Endodermal cell (in vitro differentiated cells): Measurements from ENCODE around the gene USP48. TPM values are rescaled to one million over a fixed set of nuclear protein-coding genes. Genes with fewer than 3 reads are reported as not detected.

Experiments
- DNase-seq: peaks from one replicate; pipeline ENCODE4 v3.0.0-alpha.2; 2017
- H3K27ac ChIP-seq: 2 replicates; pipeline ENCODE4 v1.5.1; 2013; ENCODE audit warnings: mild to moderate bottlenecking, low read depth, low read length, moderate library complexity
- H3K27me3 ChIP-seq: 2 replicates; pipeline ENCODE4 v1.6.1; 2013; ENCODE audit warnings: mild to moderate bottlenecking, low read length, moderate library complexity; ENCODE audit not compliant: insufficient read depth, control insufficient read depth, poor library complexity, severe bottlenecking
- H3K36me3 ChIP-seq: 2 replicates; pipeline ENCODE4 v1.7.0; 2013; ENCODE audit warnings: mild to moderate bottlenecking, low read length, moderate library complexity; ENCODE audit not compliant: control insufficient read depth, insufficient read depth
- H3K4me1 ChIP-seq: one replicate; pipeline ENCODE4 v1.7.0; 2013; ENCODE audit warnings: low read length; ENCODE audit not compliant: control insufficient read depth, insufficient read depth
- H3K4me3 ChIP-seq: 2 replicates; pipeline ENCODE4 v1.5.1; 2013; ENCODE audit warnings: mild to moderate bottlenecking, low read length, moderate library complexity
- H3K9ac ChIP-seq: 2 replicates; pipeline ENCODE4 v1.6.1; 2013; ENCODE audit warnings: mild to moderate bottlenecking, low read length, moderate library complexity; ENCODE audit not compliant: poor library complexity, severe bottlenecking; ENCODE audit errors: extremely low read depth
- H3K9me3 ChIP-seq: 2 replicates; pipeline ENCODE4 v1.6.1; 2013; ENCODE audit warnings: mild to moderate bottlenecking, low read length, moderate library complexity; ENCODE audit not compliant: control insufficient read depth
- H3K27ac Mint-ChIP-seq: 2 replicates; pipeline ENCODE4 v1.8.0; 2020; ENCODE audit warnings: mixed read lengths
- H3K27me3 Mint-ChIP-seq: 2 replicates; pipeline ENCODE4 v1.8.0; 2021; ENCODE audit warnings: mild to moderate bottlenecking, mixed read lengths; ENCODE audit not compliant: insufficient read depth
- H3K36me3 Mint-ChIP-seq: 2 replicates; pipeline ENCODE4 v1.8.0; 2020; ENCODE audit warnings: low read depth, mixed read lengths
- H3K4me1 Mint-ChIP-seq: 2 replicates; pipeline ENCODE4 v1.8.0; 2020; ENCODE audit warnings: mixed read lengths
- H3K4me3 Mint-ChIP-seq: 2 replicates; pipeline ENCODE4 v1.8.0; 2020; ENCODE audit warnings: mild to moderate bottlenecking, moderate library complexity, mixed read lengths
- H3K9me3 Mint-ChIP-seq: 2 replicates; pipeline ENCODE4 v1.8.0; 2020; ENCODE audit warnings: mild to moderate bottlenecking, mixed read lengths
- WGBS, 2 experiments: methylation state at CpG; one replicate each; pipeline versions ENCODE4 v1.1.5 to v1.1.7; 2013; ENCODE audit warnings: missing lambda C conversion rate in 2 of 2, mixed read lengths in 1 of 2; ENCODE audit not compliant: insufficient coverage in 1 of 2, insufficient read length in 1 of 2; 5-methylcytosine and 5-hydroxymethylcytosine counted together
- total RNA-seq, 2 donors: library from RNA; stranded (reverse); fragmentation: NEBNext Ultra II Directional in 1 of 2; extraction: Animal tissue kit (Norgen Biotek cat#: 25700) in 1 of 2; gene quantifications; 2 replicates in 1 of 2; 3 replicates in 1 of 2; pipeline ENCODE4 v1.2.1, GENCODE V29; 2021
- TF ChIP-seq, protein P1 (sequence below): fragments of 200-600 bp; sonication (generic); conservative IDR thresholded peaks from 2 replicates; pipeline ENCODE4 v1.5.0; 2021; ENCODE audit warnings: antibody characterized with exemption, mild to moderate bottlenecking

The USP48 gene
- total RNA-seq, 2 donors from 2014 or later = 73.8 to 78.6 TPM

DNA sequence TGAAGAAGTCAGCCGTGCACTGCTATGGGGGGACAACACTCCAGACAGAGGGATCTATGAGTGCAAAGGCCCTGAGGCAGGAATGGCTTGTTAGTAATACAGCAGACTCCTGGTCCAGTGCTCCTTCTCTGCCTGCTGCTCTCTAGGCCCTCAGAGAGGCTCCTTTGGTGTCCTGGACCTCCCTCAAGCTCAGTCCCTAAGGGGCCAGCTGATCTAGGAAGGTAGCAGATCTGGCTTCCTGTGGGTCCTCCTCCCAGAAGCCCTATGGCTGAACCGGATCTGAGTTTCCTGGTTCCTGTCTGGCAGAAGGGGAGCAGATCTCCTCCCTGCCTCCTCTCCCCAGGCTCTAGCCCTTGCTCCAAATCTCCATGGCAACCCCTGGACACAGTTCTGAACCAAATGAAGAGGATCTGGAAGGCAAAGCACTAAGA is 28.9 kb upstream of the USP48 start, which contains the start of gene LDLRAD2:
Gene LDLRAD2 (plus strand): TSS at position 391 of the 431 bp plus-strand sequence. CDS start 187 bp downstream, outside the sequence.
- Histone ChIP-seq H3K36me3 (no peaks in the 10 kb centered on the region), H3K27ac (no peak within 1 kb of the TSS), H3K27me3 (no peaks in the 10 kb centered on the region), H3K4me1 (no peaks in the 10 kb centered on the region), H3K9me3 (no peaks in the 10 kb centered on the region), H3K4me3 (no peak within 1 kb of the TSS), H3K9ac (no peak within 1 kb of the TSS)
- H3K36me3 Mint-ChIP-seq = no peaks in the 10 kb centered on the region
- no peak within 1 kb of the TSS for H3K4me3 Mint-ChIP-seq
- H3K9me3 Mint-ChIP-seq = no peaks in the 10 kb centered on the region
- WGBS, 2 experiments = 86 to 100% methylated on average over 2 of the region's 2 CpGs
- H3K27ac Mint-ChIP-seq = no peak within 1 kb of the TSS
- DNase-seq = peak; percentile 45
- TF ChIP-seq, protein P1, sequence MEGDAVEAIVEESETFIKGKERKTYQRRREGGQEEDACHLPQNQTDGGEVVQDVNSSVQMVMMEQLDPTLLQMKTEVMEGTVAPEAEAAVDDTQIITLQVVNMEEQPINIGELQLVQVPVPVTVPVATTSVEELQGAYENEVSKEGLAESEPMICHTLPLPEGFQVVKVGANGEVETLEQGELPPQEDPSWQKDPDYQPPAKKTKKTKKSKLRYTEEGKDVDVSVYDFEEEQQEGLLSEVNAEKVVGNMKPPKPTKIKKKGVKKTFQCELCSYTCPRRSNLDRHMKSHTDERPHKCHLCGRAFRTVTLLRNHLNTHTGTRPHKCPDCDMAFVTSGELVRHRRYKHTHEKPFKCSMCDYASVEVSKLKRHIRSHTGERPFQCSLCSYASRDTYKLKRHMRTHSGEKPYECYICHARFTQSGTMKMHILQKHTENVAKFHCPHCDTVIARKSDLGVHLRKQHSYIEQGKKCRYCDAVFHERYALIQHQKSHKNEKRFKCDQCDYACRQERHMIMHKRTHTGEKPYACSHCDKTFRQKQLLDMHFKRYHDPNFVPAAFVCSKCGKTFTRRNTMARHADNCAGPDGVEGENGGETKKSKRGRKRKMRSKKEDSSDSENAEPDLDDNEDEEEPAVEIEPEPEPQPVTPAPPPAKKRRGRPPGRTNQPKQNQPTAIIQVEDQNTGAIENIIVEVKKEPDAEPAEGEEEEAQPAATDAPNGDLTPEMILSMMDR = no peak
- no peaks in the 10 kb centered on the region for H3K4me1 Mint-ChIP-seq
- H3K27me3 Mint-ChIP-seq = peaks cover 9% of the 10 kb centered on the region

- no peaks in the 10 kb centered on the region for H3K36me3 Mint-ChIP-seq
- no peaks in the 10 kb centered on the region for H3K27me3 Mint-ChIP-seq
- no peak overlapping the region for H3K27ac Mint-ChIP-seq
- Histone ChIP-seq H3K4me3 (no peak overlapping the region), H3K27ac (no peak overlapping the region), H3K9me3 (no peaks in the 10 kb centered on the region), H3K27me3 (no peaks in the 10 kb centered on the region), H3K4me1 (no peaks in the 10 kb centered on the region), H3K9ac (no peak overlapping the region), H3K36me3 (no peaks in the 10 kb centered on the region)
- TF ChIP-seq, protein P1 = no peak
- no peaks in the 10 kb centered on the region for H3K9me3 Mint-ChIP-seq
- 71% methylated on average over 1 of the region's 2 CpGs; no CpG with 5 or more reads in 1 of the 2 experiments for WGBS, 2 experiments
- DNase-seq = peak; percentile 63
- H3K4me3 Mint-ChIP-seq = no peak overlapping the region
- no peaks in the 10 kb centered on the region for H3K4me1 Mint-ChIP-seq
Observed at GRCh38 chr1:21804536-21804935, 21.6 kb upstream of the USP48 start.

GRCh38 chr1:21801100-21801499 is 18.2 kb upstream of the USP48 start:
- H3K27me3 ChIP-seq = no peaks in the 10 kb centered on the region
- H3K4me1 ChIP-seq = no peaks in the 10 kb centered on the region
- H3K9me3 ChIP-seq = no peaks in the 10 kb centered on the region
- WGBS, 2 experiments = 94 to 98% methylated on average over 4 of the region's 4 CpGs
- H3K27ac Mint-ChIP-seq = no peak overlapping the region
- H3K36me3 Mint-ChIP-seq = no peaks in the 10 kb centered on the region
- H3K4me1 Mint-ChIP-seq = no peaks in the 10 kb centered on the region
- no peaks in the 10 kb centered on the region for H3K36me3 ChIP-seq
- H3K27me3 Mint-ChIP-seq = no peaks in the 10 kb centered on the region
- TF ChIP-seq, protein P1 = no peak
- no peak overlapping the region for H3K4me3 ChIP-seq
- H3K4me3 Mint-ChIP-seq = no peak overlapping the region
- H3K27ac ChIP-seq = no peak overlapping the region
- DNase-seq = no peak
- no peaks in the 10 kb centered on the region for H3K9me3 Mint-ChIP-seq
- no peak overlapping the region for H3K9ac ChIP-seq
